NCI-H82 treated with DMSO at 0.1 percent for 48 hours (cell line): ENCODE measurements around the gene MAML2.

ENCODE experiments used
- DNase-seq: peaks from one replicate; lab custom pipeline; 2025; ENCODE audit not compliant: unreplicated experiment; lab: John Stamatoyannopoulos, UW

The MAML2 gene

GRCh38 chr11:95993438-95994298, 349.3 kb downstream of the MAML2 start:
- DNase-seq = no peak

DNA sequence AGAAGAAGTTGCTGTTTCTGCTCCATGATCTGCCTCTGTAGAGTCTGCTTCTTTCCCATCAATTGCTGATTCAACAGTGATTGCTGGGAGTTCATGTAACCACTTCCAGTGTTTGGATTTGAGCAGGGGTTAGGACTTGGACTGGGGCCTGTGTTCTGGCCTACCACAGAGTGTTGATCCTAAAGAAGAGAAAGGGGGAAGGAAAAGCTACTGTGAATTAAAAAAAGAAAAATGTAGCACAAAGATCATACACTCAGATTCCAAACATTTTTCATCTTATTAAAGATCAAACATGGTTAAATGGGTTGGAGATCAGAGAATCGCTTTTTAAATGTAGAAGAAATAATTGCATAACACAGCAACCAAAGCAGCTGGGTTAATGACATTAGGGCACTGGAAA, 351.4 kb downstream of the MAML2 start:
- DNase-seq = no peak

DNA sequence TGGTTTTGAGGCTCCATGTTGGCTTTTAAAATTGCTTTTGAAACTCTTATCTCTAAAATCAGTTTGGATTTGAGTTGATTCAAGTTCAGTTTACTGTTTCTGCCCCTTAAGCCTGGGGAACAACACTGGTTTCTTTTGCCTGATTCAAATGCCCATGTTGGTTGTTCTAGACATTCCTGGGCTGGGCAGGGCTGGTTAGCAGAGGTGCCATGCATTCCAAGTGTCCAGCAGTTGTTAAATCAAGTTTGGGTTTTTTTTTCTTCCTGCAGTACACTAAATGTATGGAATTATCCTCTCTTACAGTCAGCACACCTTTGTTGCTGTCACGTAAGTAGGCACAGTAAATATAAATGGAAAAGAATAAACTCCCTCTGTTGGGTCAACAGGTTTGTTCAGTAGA, 351.9 kb downstream of the MAML2 start:
- no peak for DNase-seq

DNA sequence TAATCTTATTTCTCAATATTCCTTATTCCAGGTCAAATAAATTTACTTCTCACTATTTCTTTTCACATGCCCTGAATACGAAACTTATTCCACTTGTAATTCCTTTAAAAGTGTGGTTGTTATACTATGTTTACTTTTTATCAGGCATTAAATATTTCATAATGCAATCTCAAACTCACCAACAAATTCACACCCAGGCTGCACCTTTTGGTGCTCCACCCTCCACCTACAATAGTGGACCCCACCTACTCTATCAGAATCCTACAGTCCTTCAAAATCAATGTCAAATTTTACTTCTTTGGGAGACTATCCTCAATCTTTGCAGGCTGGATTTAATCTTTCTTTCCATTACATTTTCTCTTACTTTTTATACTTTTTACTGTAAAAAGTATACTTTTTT, 353.2 kb downstream of the MAML2 start:
- DNase-seq = no peak

GRCh38 chr11:95989076-95989605, 353.9 kb downstream of the MAML2 start:
- no peak for DNase-seq

DNA sequence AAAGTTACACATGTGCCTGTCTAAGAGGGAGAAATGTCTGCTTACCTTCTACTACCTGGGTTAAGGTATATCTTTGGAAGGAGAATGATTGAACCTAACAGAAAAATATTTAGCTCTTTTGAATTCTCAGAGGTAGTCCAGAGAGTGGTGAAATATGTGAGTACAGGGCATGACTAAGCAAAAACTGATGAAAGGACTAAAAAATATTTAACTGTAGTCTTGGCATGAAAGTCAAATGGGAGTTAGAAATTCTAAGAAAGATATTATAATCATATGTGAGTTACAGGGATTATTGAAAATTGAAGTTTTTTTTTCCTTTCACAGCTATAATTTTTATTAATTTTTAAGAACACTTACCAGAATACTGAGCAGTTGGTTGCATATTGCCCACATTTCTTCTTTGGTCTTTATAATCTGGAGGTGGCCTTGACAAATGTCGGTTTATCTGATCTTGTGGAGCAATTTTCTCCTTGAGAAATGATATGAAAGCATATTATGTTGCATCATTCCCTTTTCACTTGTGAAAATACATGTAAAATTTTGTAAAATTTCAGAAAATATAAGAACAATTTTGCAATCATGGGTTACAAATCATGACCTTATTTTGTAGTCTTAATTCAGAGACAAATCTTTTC, 357.7 kb downstream of the MAML2 start:
- DNase-seq = no peak

GRCh38 chr11:95984072-95984471, 358.9 kb downstream of the MAML2 start:
- DNase-seq = no peak

DNA sequence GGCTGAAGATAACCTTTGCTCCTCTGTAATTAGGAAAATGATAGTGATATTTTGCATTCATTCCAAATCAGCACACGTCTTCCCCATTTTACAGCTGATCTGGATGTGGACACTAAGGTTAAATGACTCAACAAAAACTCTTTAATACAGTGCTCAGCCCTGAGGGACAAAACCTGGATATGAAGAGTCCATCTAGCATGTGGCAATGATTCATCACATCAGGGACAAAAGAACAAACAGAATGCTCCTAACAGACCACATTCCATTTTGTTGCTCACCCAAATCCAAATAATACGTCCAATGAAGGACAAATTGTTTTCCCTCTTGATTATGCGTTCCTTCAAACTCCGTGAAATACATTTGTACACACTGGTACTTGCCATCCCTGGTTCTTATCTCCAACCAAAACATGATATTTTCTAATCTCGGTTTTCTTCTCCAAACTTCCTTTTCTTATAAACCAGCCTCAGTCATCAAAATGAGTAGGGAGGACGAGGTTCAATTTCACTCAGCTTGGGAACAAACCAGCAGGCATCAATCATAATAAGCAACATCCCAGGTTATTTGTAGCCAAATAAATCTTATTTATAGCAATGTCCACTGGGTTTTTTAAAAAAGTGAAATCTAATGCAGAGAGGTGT, 365.3 kb downstream of the MAML2 start:
- no peak for DNase-seq

DNA sequence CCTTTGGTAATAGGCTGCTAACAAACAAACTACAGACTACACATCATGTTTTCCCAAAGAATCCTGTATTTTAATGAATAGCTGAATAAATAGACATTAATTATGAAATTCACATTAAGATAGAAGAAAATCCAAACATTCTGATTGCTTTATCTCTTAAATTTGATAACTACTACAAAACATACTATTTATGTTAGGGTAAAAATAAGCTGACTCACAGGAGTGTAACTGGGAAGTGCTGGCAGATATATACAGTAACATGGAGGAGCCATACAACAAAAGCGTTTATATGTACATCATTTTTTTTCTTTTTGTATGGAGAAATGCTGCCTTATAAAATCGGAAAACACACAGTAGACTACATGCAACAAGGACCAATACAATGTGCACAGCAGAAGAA, 366.4 kb downstream of the MAML2 start:
- no peak for DNase-seq

- DNase-seq = no peak
Observed at GRCh38 chr11:95975343-95975742, 367.7 kb downstream of the MAML2 start.

GRCh38 chr11:95972060-95972459, 370.9 kb downstream of the MAML2 start:
- DNase-seq = no peak

GRCh38 chr11:95968585-95968984, 374.4 kb downstream of the MAML2 start:
- DNase-seq = no peak

GRCh38 chr11:95964281-95964680, 378.7 kb downstream of the MAML2 start:
- DNase-seq = no peak

DNA sequence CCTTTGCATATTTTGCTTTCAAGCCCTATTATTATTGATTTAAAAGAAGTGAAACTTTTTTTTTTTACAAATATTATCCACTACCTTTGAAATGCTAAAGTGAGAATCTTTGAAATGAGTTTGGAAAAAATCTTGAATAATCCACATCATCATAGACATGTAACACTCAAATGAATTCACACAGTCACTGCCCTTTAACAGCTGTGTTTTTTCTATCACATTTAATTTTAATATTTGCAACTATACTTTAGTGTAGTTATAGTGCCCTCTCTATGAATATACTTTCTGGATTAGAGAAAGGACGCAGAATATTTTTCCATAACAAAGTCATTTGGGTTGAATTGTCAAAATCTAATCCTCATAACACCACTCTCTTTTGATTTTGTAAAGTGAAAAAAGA, 381.2 kb downstream of the MAML2 start:
- no peak for DNase-seq

DNA sequence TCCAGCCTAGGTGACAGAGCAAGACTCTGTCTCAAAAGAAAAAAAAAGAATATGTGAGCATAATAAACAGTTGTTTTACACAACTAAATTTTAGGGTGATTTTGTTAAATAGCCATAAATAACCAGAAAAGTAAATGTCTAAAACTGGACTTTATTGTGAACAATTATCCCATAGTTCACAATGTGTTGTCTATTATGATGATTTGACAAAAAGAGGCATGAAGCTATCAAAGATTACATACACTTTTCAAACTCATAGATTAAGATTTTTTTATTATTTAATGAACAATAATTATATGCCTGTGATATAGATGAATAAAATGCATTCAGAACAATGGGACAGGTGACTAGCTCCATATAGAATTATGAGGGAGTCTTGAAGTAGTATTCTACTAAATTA, 392.1 kb downstream of the MAML2 start:
- DNase-seq = no peak

DNA sequence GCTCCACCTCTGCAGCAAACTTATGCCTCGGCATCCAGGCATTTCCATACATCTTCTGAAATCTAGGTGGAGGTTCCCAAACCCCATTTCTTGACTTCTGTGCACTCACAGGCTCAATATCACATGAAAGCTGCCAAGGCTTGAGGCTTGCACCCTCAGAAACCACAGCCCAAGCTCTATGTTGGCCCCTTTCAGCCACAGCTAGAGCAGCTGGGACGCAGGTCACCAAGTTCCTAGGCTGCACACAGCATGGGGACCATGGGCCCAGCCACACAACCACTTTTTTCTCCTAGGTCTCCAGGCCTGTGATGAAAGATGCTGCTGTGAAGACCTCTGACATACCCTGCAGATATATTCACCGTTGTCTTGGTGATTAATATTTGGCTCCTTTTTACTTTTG, 394.4 kb downstream of the MAML2 start:
- no peak for DNase-seq

GRCh38 chr11:95944623-95945022, 398.4 kb downstream of the MAML2 start:
- DNase-seq = no peak

- no peak for DNase-seq
Observed at GRCh38 chr11:95943546-95943945, 399.4 kb downstream of the MAML2 start.

DNA sequence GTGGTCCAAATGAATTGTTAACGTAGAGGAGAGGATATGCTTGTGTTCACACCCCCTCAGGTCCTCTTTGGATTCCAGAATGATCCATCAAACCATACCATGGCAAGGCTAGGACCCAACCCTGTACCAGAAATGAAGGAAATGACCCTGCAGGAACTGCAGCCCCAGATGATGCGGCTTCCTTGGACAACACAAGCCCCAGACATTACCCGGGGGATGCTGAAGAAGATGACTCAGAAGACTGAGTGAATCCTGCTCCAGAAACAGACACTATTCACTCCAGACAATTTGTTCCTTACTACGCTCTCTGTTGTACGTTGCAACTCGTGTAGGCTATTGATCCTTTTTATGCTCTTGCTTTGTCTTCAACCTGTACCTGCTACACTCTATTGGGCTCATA, 403.9 kb downstream of the MAML2 start:
- DNase-seq = no peak

DNA sequence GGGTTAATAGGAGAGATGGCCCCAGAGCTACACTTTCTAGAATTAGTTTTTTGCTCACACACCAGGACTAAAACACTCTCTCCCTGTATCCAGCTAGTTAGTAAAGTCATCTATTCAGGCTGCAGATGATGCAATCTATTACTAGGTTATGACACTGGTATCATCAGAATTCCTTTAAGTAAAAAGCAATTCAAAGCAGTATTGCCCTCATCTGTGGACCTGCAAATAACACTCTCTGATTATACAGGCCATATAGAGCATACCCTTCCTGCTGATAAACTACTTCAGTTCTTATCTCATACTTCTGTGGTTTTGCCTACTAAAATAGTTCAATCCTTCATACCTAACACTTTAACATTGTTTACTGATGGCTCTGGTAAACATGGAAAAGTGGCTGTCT, 405.6 kb downstream of the MAML2 start:
- no peak for DNase-seq

- DNase-seq = no peak
Observed at GRCh38 chr11:95933594-95933993, 409.4 kb downstream of the MAML2 start.

DNA sequence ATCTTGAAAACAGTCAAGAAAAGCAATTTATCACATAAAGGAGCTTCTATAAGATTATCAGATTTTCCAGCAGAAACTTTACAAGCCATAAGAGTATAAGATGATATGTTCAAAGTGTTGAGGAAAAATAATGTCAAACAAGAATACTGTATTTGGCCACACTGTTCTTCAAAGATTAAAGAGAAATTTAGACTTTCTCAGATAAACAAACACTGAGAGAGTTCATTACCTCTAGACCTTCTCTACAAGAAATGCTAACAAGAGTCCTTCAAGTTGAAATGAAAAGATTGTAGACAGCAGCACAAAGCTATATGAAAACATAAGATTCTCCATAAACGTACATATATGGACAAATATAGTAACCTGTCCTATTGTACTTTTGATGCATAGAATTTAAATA, 411.1 kb downstream of the MAML2 start:
- no peak for DNase-seq
